Neural progenitor cell (in vitro differentiated cells): ENCODE results near the gene GRK1. TPM values are rescaled to one million over a fixed set of nuclear protein-coding genes. Genes with fewer than 3 reads are reported as not detected.

ENCODE experiments used
- DNase-seq: peaks from one replicate; pipeline ENCODE4 v3.0.0-alpha.2; 2016; ENCODE audit warnings: low spot score
- H2AFZ ChIP-seq: fragments of 200-600 bp; sonication (generic); replicated peaks from 2 replicates; pipeline ENCODE4 v1.6.1; 2016; ENCODE audit warnings: antibody characterized with exemption
- H3F3A ChIP-seq: fragments of 200-600 bp; sonication (generic); 2 replicates; pipeline ENCODE4 v1.6.1; 2016; ENCODE audit warnings: antibody characterized with exemption, low read depth
- H3K27ac ChIP-seq: fragments of 200-600 bp; sonication (generic); 2 replicates; pipeline ENCODE4 v1.5.1; 2016; ENCODE audit warnings: mild to moderate bottlenecking
- H3K27me3 ChIP-seq: fragments of 200-600 bp; sonication (generic); 2 replicates; pipeline ENCODE4 v1.6.1; 2016; ENCODE audit warnings: mild to moderate bottlenecking, moderate library complexity
- H3K36me3 ChIP-seq: fragments of 200-600 bp; sonication (generic); 2 replicates; pipeline ENCODE4 v1.5.1; 2016
- H3K4me1 ChIP-seq: fragments of 200-600 bp; sonication (generic); 2 replicates; pipeline ENCODE4 v1.6.1; 2016; ENCODE audit warnings: mixed run types
- H3K4me2 ChIP-seq: fragments of 200-600 bp; sonication (generic); 2 replicates; pipeline ENCODE4 v1.6.1; 2016
- H3K4me3 ChIP-seq: fragments of 200-600 bp; sonication (generic); 2 replicates; pipeline ENCODE4 v1.5.1; 2016
- H3K79me2 ChIP-seq: fragments of 200-600 bp; sonication (generic); 2 replicates; pipeline ENCODE4 v1.6.1; 2016; ENCODE audit warnings: low read depth
- H3K9ac ChIP-seq: fragments of 200-600 bp; sonication (generic); 2 replicates; pipeline ENCODE4 v1.6.1; 2016
- H3K9me3 ChIP-seq: fragments of 200-600 bp; sonication (generic); 2 replicates; pipeline ENCODE4 v1.5.1; 2016; ENCODE audit warnings: low read depth
- H4K20me1 ChIP-seq: fragments of 200-600 bp; sonication (generic); 2 replicates; pipeline ENCODE4 v1.6.1; 2016; ENCODE audit warnings: low read depth
- H3K27ac Mint-ChIP-seq: 3 replicates; pipeline ENCODE4 v1.8.0; 2021; ENCODE audit warnings: mixed read lengths
- H3K27me3 Mint-ChIP-seq: 2 replicates; pipeline ENCODE4 v1.8.0; 2022; ENCODE audit warnings: low read depth, mild to moderate bottlenecking, inconsistent platforms, moderate library complexity, mixed read lengths; ENCODE audit not compliant: insufficient read depth
- H3K36me3 Mint-ChIP-seq: 3 replicates; pipeline ENCODE4 v1.8.0; 2021; ENCODE audit warnings: mixed read lengths
- H3K4me1 Mint-ChIP-seq: 3 replicates; pipeline ENCODE4 v1.8.0; 2021; ENCODE audit warnings: mixed read lengths
- H3K4me3 Mint-ChIP-seq: 3 replicates; pipeline ENCODE4 v1.8.0; 2021; ENCODE audit warnings: mild to moderate bottlenecking, moderate library complexity, mixed read lengths
- H3K9me3 Mint-ChIP-seq: 3 replicates; pipeline ENCODE4 v1.8.0; 2020; ENCODE audit warnings: mixed read lengths
- EZH2 ChIP-seq: fragments of 200-600 bp; sonication (generic); IDR thresholded peaks from 2 replicates; pipeline ENCODE4 v1.6.1; 2017; ENCODE audit warnings: antibody characterized with exemption, mild to moderate bottlenecking, moderate library complexity
- EZH2phosphoT487 ChIP-seq: fragments of 200-600 bp; sonication (generic); IDR thresholded peaks from 2 replicates; pipeline ENCODE4 v1.6.1; 2017; ENCODE audit warnings: antibody characterized with exemption
- total RNA-seq: library from RNA; depleted of rRNA; stranded (reverse); fragments of >200 nt; gene quantifications from 2 replicates; pipeline ENCODE4 v1.2.3, GENCODE V29; 2015; ENCODE audit warnings: low replicate concordance
- TF ChIP-seq, protein P1 (sequence below): fragments of 200-600 bp; sonication (generic); IDR thresholded peaks from 2 replicates; pipeline ENCODE4 v1.5.1; 2017; ENCODE audit warnings: antibody characterized with exemption, mild to moderate bottlenecking

The GRK1 gene
- total RNA-seq, 1 donor from 2014 or later, result not detected

DNA sequence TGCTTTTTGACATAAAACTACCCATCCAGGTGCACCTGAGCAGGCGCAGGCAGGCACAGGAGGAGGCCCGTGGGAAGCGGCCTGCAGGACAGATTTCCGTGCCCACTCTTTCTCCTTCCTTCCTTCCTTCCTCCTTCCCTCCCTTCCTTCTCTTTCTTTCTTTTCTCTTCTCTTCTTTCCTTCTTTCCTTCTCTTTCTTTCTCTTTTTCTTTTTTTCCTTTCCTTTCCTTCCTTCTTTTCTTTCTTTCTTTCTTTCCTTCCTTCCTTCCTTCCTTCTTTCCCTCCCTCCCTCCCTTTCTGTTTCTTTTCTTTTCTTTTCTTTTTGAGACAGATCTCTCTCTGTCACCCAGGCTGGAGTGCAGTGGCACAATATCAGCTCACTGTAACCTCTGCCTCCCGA is 70.8 kb downstream of the GRK1 start:
- no peaks in the 10 kb centered on the region for H3K36me3 Mint-ChIP-seq
- H3K4me1 Mint-ChIP-seq, result peaks cover 11% of the 10 kb centered on the region
- H3K27me3 Mint-ChIP-seq, result peaks cover 10% of the 10 kb centered on the region
- H3K36me3 ChIP-seq, result no peaks in the 10 kb centered on the region
- no peak for TF ChIP-seq EZH2
- no peak for TF ChIP-seq EZH2phosphoT487
- TF ChIP-seq, protein P1, sequence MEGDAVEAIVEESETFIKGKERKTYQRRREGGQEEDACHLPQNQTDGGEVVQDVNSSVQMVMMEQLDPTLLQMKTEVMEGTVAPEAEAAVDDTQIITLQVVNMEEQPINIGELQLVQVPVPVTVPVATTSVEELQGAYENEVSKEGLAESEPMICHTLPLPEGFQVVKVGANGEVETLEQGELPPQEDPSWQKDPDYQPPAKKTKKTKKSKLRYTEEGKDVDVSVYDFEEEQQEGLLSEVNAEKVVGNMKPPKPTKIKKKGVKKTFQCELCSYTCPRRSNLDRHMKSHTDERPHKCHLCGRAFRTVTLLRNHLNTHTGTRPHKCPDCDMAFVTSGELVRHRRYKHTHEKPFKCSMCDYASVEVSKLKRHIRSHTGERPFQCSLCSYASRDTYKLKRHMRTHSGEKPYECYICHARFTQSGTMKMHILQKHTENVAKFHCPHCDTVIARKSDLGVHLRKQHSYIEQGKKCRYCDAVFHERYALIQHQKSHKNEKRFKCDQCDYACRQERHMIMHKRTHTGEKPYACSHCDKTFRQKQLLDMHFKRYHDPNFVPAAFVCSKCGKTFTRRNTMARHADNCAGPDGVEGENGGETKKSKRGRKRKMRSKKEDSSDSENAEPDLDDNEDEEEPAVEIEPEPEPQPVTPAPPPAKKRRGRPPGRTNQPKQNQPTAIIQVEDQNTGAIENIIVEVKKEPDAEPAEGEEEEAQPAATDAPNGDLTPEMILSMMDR, result no peak
- no peak for DNase-seq
- H3F3A ChIP-seq, result peaks cover 9% of the 10 kb centered on the region
- no peaks in the 10 kb centered on the region for H3K27me3 ChIP-seq
- H3K27ac ChIP-seq, result no peak overlapping the region
- H3K9ac ChIP-seq, result no peak overlapping the region
- H3K79me2 ChIP-seq, result no peaks in the 10 kb centered on the region
- peaks cover 2% of the 10 kb centered on the region for H3K9me3 Mint-ChIP-seq
- H3K9me3 ChIP-seq, result no peaks in the 10 kb centered on the region
- H3K27ac Mint-ChIP-seq, result no peak overlapping the region
- H3K4me3 ChIP-seq, result no peak overlapping the region
- no peak overlapping the region for H2AFZ ChIP-seq
- H4K20me1 ChIP-seq, result no peaks in the 10 kb centered on the region
- H3K4me3 Mint-ChIP-seq, result no peak overlapping the region
- no peak overlapping the region for H3K4me2 ChIP-seq
- peaks cover 3% of the 10 kb centered on the region for H3K4me1 ChIP-seq

DNA sequence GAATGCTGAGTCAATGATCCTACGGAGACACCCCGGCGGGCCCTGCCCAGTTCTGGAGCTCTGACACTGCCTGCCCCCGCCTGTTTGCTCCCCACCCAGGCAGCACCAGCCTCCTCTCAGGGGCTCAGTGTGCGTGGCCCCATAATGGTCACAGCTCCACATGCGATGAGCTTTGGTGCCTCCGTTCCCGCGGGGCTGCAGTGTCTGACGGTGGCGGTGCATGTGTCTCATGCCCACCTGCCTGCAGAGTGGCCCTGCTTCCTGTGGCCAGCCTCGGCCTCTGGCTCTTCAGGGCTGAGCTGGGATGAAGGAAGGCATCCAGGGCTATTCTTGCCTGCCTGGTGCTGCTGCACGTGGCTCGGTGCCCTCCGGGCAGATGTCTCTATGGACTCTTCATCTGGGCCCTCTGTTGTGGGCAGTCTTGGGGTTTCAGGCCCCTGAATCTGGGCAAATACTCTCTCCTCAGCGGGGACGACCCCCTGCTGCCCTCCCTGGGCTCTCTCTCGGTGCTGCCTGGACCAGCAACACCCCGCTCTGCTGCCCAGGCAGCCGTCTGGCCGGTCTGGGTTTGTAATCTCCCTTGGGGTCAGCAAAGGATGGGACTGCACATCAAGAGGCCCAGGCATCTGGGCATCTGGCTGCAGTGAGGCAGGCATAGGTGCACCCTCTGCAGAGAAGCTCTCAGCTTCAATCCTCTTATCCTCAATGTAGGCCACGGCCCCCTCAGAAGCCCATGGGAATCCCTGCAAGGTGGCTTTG is 72.7 kb downstream of the GRK1 start:
- H3K36me3 Mint-ChIP-seq, result no peaks in the 10 kb centered on the region
- H3K27ac Mint-ChIP-seq, result no peak overlapping the region

GRCh38 chr13:113740286-113740556 is 73.2 kb downstream of the GRK1 start:
- H3K79me2 ChIP-seq, result no peaks in the 10 kb centered on the region
- H3K27ac Mint-ChIP-seq, result no peak overlapping the region
- no peak overlapping the region for H3K4me3 Mint-ChIP-seq
- H3K9me3 Mint-ChIP-seq, result no peaks in the 10 kb centered on the region
- peaks cover 3% of the 10 kb centered on the region for H3K4me1 ChIP-seq
- H4K20me1 ChIP-seq, result no peaks in the 10 kb centered on the region
- H3K36me3 ChIP-seq, result no peaks in the 10 kb centered on the region
- H3K36me3 Mint-ChIP-seq, result no peaks in the 10 kb centered on the region
- no peak overlapping the region for H3K4me2 ChIP-seq
- H3K27me3 ChIP-seq, result no peaks in the 10 kb centered on the region
- peaks cover 8% of the 10 kb centered on the region for H3K27me3 Mint-ChIP-seq
- H3K4me1 Mint-ChIP-seq, result peaks cover 14% of the 10 kb centered on the region
- H2AFZ ChIP-seq, result no peak overlapping the region
- H3K27ac ChIP-seq, result no peak overlapping the region
- H3K9ac ChIP-seq, result no peak overlapping the region
- no peak for DNase-seq
- H3K9me3 ChIP-seq, result no peaks in the 10 kb centered on the region
- TF ChIP-seq EZH2 (no peak), EZH2phosphoT487 (no peak)
- TF ChIP-seq, protein P1, result no peak
- H3K4me3 ChIP-seq, result no peak overlapping the region
- no peaks in the 10 kb centered on the region for H3F3A ChIP-seq

More for the DNA sequence above, 72.7 kb downstream of the GRK1 start:
- H3K79me2 ChIP-seq, result no peaks in the 10 kb centered on the region
- H4K20me1 ChIP-seq, result no peaks in the 10 kb centered on the region
- no peak overlapping the region for H3K4me2 ChIP-seq
- H2AFZ ChIP-seq, result no peak overlapping the region
- no peaks in the 10 kb centered on the region for H3F3A ChIP-seq
- no peak overlapping the region for H3K27ac ChIP-seq
- H3K9me3 ChIP-seq, result no peaks in the 10 kb centered on the region
- TF ChIP-seq EZH2phosphoT487 (no peak), EZH2 (no peak)
- TF ChIP-seq, protein P1, result no peak
- Mint-ChIP-seq H3K4me1 (peaks cover 12% of the 10 kb centered on the region), H3K27me3 (peaks cover 5% of the 10 kb centered on the region), H3K4me3 (no peak overlapping the region), H3K9me3 (no peaks in the 10 kb centered on the region)
- no peak overlapping the region for H3K4me3 ChIP-seq
- H3K4me1 ChIP-seq, result peaks cover 3% of the 10 kb centered on the region
- H3K9ac ChIP-seq, result no peak overlapping the region
- no peak for DNase-seq
- H3K27me3 ChIP-seq, result no peaks in the 10 kb centered on the region
- no peaks in the 10 kb centered on the region for H3K36me3 ChIP-seq
